Liver (tissue), 9 donors: Measurements from ENCODE around the gene RIT2. TPM values are rescaled to one million over a fixed set of nuclear protein-coding genes. Genes with fewer than 3 reads are reported as not detected.

Experiments used
- DNase-seq: peaks from one replicate; pipeline ENCODE4 v3.0.0-alpha.2; 2017; ENCODE audit warnings: low spot score
- H3K27ac ChIP-seq, 2 donors: one replicate each; pipeline ENCODE4 v1.7.0; 2013; ENCODE audit warnings: inconsistent platforms in 2 of 2, low read length in 2 of 2, control low read depth in 1 of 2, low read depth in 1 of 2, mild to moderate bottlenecking in 1 of 2
- H3K27me3 ChIP-seq, 4 donors: one replicate each; pipeline versions ENCODE4 v1.6.1 to v1.7.0; 2013; ENCODE audit warnings: low read length in 3 of 4, inconsistent platforms in 1 of 4, mild to moderate bottlenecking in 1 of 4, moderate library complexity in 1 of 4; ENCODE audit not compliant: control insufficient read depth in 4 of 4, insufficient read depth in 4 of 4
- H3K36me3 ChIP-seq, 4 donors: one replicate each; pipeline versions ENCODE4 v1.6.1 to v1.7.0; 2013; ENCODE audit warnings: low read length in 3 of 4, mild to moderate bottlenecking in 3 of 4, low read depth in 1 of 4, moderate library complexity in 1 of 4; ENCODE audit not compliant: control insufficient read depth in 4 of 4, insufficient read depth in 3 of 4
- H3K4me1 ChIP-seq, 4 donors: one replicate each; pipeline versions ENCODE4 v1.6.1 to v1.7.0; 2013; ENCODE audit warnings: low read length in 3 of 4, mild to moderate bottlenecking in 3 of 4, moderate library complexity in 1 of 4; ENCODE audit not compliant: control insufficient read depth in 4 of 4, insufficient read depth in 4 of 4
- H3K4me3 ChIP-seq, 3 donors: one replicate each; pipeline versions ENCODE4 v1.6.1 to v1.7.0; 2013; ENCODE audit warnings: low read length in 3 of 3, control low read depth in 1 of 3, low read depth in 1 of 3, mild to moderate bottlenecking in 1 of 3
- H3K9ac ChIP-seq, 2 donors: one replicate each; pipeline ENCODE4 v1.7.0; 2013; ENCODE audit warnings: low read length in 2 of 2, mild to moderate bottlenecking in 2 of 2, moderate library complexity in 2 of 2, control low read depth in 1 of 2, low read depth in 1 of 2
- H3K9me3 ChIP-seq, 4 donors: one replicate each; pipeline versions ENCODE4 v1.6.1 to v1.7.0; 2013; ENCODE audit warnings: low read length in 3 of 4; ENCODE audit not compliant: control insufficient read depth in 4 of 4
- CTCF ChIP-seq: fragments of 150-350 bp; IDR thresholded peaks from 2 replicates; pipeline ENCODE4 v1.5.1; 2017; ENCODE audit warnings: improper control_type of control experiment, low read depth, low read length; ENCODE audit not compliant: missing input control
- EGR1 ChIP-seq, 2 donors: IDR thresholded peaks; 2 replicates each; pipeline ENCODE4 v1.6.1; 2016 to 2018; ENCODE audit warnings: antibody characterized with exemption in 2 of 2, low read depth in 2 of 2
- FOXA1 ChIP-seq: IDR thresholded peaks from 2 replicates; pipeline ENCODE4 v1.6.1; 2016; ENCODE audit warnings: antibody characterized with exemption
- FOXA2 ChIP-seq: IDR thresholded peaks from 2 replicates; pipeline ENCODE4 v1.6.1; 2016; ENCODE audit warnings: antibody characterized with exemption
- GABPA ChIP-seq, 2 donors: IDR thresholded peaks in 1 of 2; conservative IDR thresholded peaks in 1 of 2; 2 replicates each; pipeline ENCODE4 v1.6.1; 2016; ENCODE audit warnings: antibody characterized with exemption in 2 of 2, mild to moderate bottlenecking in 1 of 2, moderate library complexity in 1 of 2
- HNF4A ChIP-seq, 2 donors: conservative IDR thresholded peaks; 2 replicates each; pipeline ENCODE4 v1.6.1; 2016; ENCODE audit warnings: antibody characterized with exemption in 2 of 2, mild to moderate bottlenecking in 2 of 2
- HNF4G ChIP-seq: IDR thresholded peaks from 2 replicates; pipeline ENCODE4 v1.6.1; 2016; ENCODE audit warnings: antibody characterized with exemption
- JUND ChIP-seq, 2 donors: IDR thresholded peaks; 2 replicates each; pipeline ENCODE4 v1.6.1; 2016; ENCODE audit warnings: antibody characterized with exemption in 2 of 2
- NR2F2 ChIP-seq: IDR thresholded peaks from 2 replicates; pipeline ENCODE4 v1.6.1; 2016; ENCODE audit warnings: antibody characterized with exemption
- RAD21 ChIP-seq, 2 donors: IDR thresholded peaks; 2 replicates each; pipeline ENCODE4 v1.6.1; 2016; ENCODE audit warnings: antibody characterized with exemption in 2 of 2, mild to moderate bottlenecking in 2 of 2
- REST ChIP-seq: IDR thresholded peaks from 2 replicates; pipeline ENCODE4 v1.6.1; 2016; ENCODE audit warnings: antibody characterized with exemption, mild to moderate bottlenecking
- RXRA ChIP-seq, 2 donors: IDR thresholded peaks; 2 replicates each; pipeline ENCODE4 v1.6.1; 2017 to 2018; ENCODE audit warnings: antibody characterized with exemption in 2 of 2, mild to moderate bottlenecking in 1 of 2
- SP1 ChIP-seq: IDR thresholded peaks from 2 replicates; pipeline ENCODE4 v1.6.1; 2018; ENCODE audit warnings: antibody characterized with exemption, mild to moderate bottlenecking
- TAF1 ChIP-seq: conservative IDR thresholded peaks from 2 replicates; pipeline ENCODE4 v1.6.1; 2016; ENCODE audit warnings: antibody characterized with exemption, mild to moderate bottlenecking
- YY1 ChIP-seq: IDR thresholded peaks from 2 replicates; pipeline ENCODE4 v1.6.1; 2016; ENCODE audit warnings: antibody characterized with exemption, mild to moderate bottlenecking
- ZBTB33 ChIP-seq: IDR thresholded peaks from 2 replicates; pipeline ENCODE4 v1.6.1; 2016; ENCODE audit warnings: antibody characterized with exemption
- WGBS: extraction: QIAGEN DNeasy Blood & Tissue Kit; methylation state at CpG from one replicate; pipeline ENCODE4 v1.1.7; 2013; 5-methylcytosine and 5-hydroxymethylcytosine counted together
- polyA plus RNA-seq, 2 donors: library from polyadenylated mRNA; stranded (reverse) in 1 of 2; unstranded in 1 of 2; fragments of 200-250 nt in 1 of 2; fragments of >200 nt in 1 of 2; fragmentation: Nextera tagmentation in 1 of 2; extraction: Ambion mirVana in 1 of 2; gene quantifications; one replicate each; pipeline versions ENCODE4 v1.2.1 to v1.2.3, GENCODE V29; 2013 to 2015
- total RNA-seq, 2 donors: library from RNA; depleted of rRNA; stranded (reverse); fragments of >200 nt; gene quantifications; one replicate each; pipeline ENCODE4 v1.2.3, GENCODE V29; 2014
- TF ChIP-seq, protein P1 (sequence below): IDR thresholded peaks from 2 replicates; pipeline ENCODE4 v1.6.1; 2016; ENCODE audit warnings: antibody characterized with exemption
- TF ChIP-seq, protein P2 (sequence below): IDR thresholded peaks from 2 replicates; pipeline ENCODE4 v1.6.1; 2016; ENCODE audit warnings: antibody characterized with exemption
- donor health status: healthy.
- donor health status: healthy.
- donor health status: healthy.
- donor health status: healthy.
- donor health status: healthy.

The RIT2 gene
- total and polyA plus RNA-seq, 4 donors: not detected

GRCh38 chr18:42929181-42929580 lies 186.3 kb downstream of the RIT2 start:
- no peaks in the 10 kb centered on the region for H3K4me1 ChIP-seq
- WGBS: 77% methylated on average over 1 of the region's 1 CpG
- no peak overlapping the region for H3K27ac ChIP-seq
- DNase-seq: no peak
- no peaks in the 10 kb centered on the region for H3K9me3 ChIP-seq
- no peak overlapping the region for H3K9ac ChIP-seq
- no peaks in the 10 kb centered on the region for H3K36me3 ChIP-seq
- TF ChIP-seq HNF4A (conservative IDR thresholded peaks at IDR 0.05) (no peak), CTCF (no peak), RAD21 (IDR thresholded peaks at IDR 0.05) (no peak), HNF4G (no peak), FOXA1 (no peak), TAF1 (no peak)
- no peak overlapping the region for H3K4me3 ChIP-seq
- H3K27me3 ChIP-seq: no peaks in the 10 kb centered on the region

DNA sequence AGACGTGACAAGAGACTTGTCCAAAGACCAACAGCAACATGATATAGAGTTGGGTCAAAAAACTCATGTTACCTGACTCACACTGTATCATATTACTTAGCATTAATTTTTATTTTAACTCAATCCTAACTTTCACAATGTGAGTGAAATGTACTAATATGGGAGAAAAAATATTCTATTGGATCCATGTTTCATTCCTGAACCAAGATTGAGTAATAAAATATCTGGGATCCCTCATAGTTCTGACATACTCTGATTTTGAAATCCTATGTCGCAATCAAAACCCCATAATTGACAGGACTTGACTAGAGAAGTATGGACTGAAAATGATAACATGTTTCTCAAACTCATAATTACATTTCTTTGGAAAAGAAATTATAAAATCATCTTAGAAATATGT lies 190.4 kb downstream of the RIT2 start:
- H3K27ac ChIP-seq: no peak overlapping the region
- H3K9ac ChIP-seq: no peak overlapping the region
- 73% methylated on average over 2 of the region's 2 CpGs for WGBS
- no peaks in the 10 kb centered on the region for H3K36me3 ChIP-seq
- H3K9me3 ChIP-seq: no peaks in the 10 kb centered on the region
- H3K4me1 ChIP-seq: no peaks in the 10 kb centered on the region
- TF ChIP-seq FOXA2 (no peak), RXRA (IDR thresholded peaks at IDR 0.05) (no peak), HNF4A (conservative IDR thresholded peaks at IDR 0.05) (no peak), JUND (IDR thresholded peaks at IDR 0.05) (no peak), TAF1 (no peak), YY1 (no peak), GABPA (IDR thresholded peaks at IDR 0.05 in 1 of 2, conservative IDR thresholded peaks at IDR 0.05 in 1 of 2) (no peak), RAD21 (IDR thresholded peaks at IDR 0.05) (no peak), FOXA1 (no peak), ZBTB33 (no peak), CTCF (no peak), HNF4G (no peak), NR2F2 (no peak), EGR1 (IDR thresholded peaks at IDR 0.05; ENCODE audit: low read depth in 2 of 2) (no peak), SP1 (no peak), REST (no peak)
- TF ChIP-seq, protein P1, sequence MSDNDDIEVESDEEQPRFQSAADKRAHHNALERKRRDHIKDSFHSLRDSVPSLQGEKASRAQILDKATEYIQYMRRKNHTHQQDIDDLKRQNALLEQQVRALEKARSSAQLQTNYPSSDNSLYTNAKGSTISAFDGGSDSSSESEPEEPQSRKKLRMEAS: no peak
- TF ChIP-seq, protein P2, sequence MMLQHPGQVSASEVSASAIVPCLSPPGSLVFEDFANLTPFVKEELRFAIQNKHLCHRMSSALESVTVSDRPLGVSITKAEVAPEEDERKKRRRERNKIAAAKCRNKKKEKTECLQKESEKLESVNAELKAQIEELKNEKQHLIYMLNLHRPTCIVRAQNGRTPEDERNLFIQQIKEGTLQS: no peak
- no peaks in the 10 kb centered on the region for H3K27me3 ChIP-seq
- no peak overlapping the region for H3K4me3 ChIP-seq
- DNase-seq: no peak
